Transverse colon (tissue), 4 donors: ENCODE data around the gene WNT10A. TPM values are rescaled to one million over a fixed set of nuclear protein-coding genes. Genes with fewer than 3 reads are reported as not detected.

Experiments used
- DNase-seq: peaks from one replicate; pipeline ENCODE4 v3.0.0-alpha.2; 2019
- H3K27ac ChIP-seq, 4 donors: fragments of 200-600 bp; sonication (generic); 2 replicates each; pipeline ENCODE4 v1.5.1; 2016 to 2018; ENCODE audit warnings: inconsistent platforms in 4 of 4
- H3K27me3 ChIP-seq: fragments of 200-600 bp; sonication (generic); 2 replicates; pipeline ENCODE4 v1.5.1; 2017; ENCODE audit warnings: inconsistent platforms
- H3K36me3 ChIP-seq, 4 donors: fragments of 200-600 bp; sonication (generic); 2 replicates each; pipeline ENCODE4 v1.5.1; 2017 to 2019; ENCODE audit warnings: inconsistent platforms in 4 of 4
- H3K4me1 ChIP-seq, 4 donors: fragments of 200-600 bp; sonication (generic); 2 replicates each; pipeline ENCODE4 v1.5.1; 2017 to 2020; ENCODE audit warnings: inconsistent platforms in 4 of 4
- H3K4me3 ChIP-seq, 4 donors: fragments of 200-600 bp; sonication (generic); 1 replicate in 1 of 4; 2 replicates in 3 of 4; pipeline versions ENCODE4 v1.5.1 to v1.6.1; 2017 to 2019; ENCODE audit warnings: inconsistent platforms in 4 of 4
- H3K9me3 ChIP-seq, 2 donors: fragments of 200-600 bp; sonication (generic); 2 replicates each; pipeline ENCODE4 v1.5.1; 2017 to 2019; ENCODE audit warnings: inconsistent platforms in 2 of 2
- CTCF ChIP-seq, 5 experiments: fragments of 200-600 bp in 3 of 5; fragments of 450-650 bp in 2 of 5; sonication (generic) in 3 of 5; IDR thresholded peaks; 1 replicate in 2 of 5; 2 replicates in 3 of 5; pipeline ENCODE4 v1.5.1; 2016 to 2017; ENCODE audit warnings: antibody characterized with exemption in 5 of 5, inconsistent platforms in 3 of 5, mild to moderate bottlenecking in 2 of 5, moderate library complexity in 1 of 5
- EP300 ChIP-seq: sonication (generic); formaldehyde crosslinking; IDR thresholded peaks from one replicate; pipeline ENCODE4 v1.6.1; 2017; ENCODE audit warnings: antibody characterized with exemption, low read depth
- POLR2A ChIP-seq: fragments of 450-650 bp; IDR thresholded peaks from one replicate; pipeline ENCODE4 v1.6.1; 2016; ENCODE audit warnings: antibody characterized with exemption, mild to moderate bottlenecking, moderate library complexity
- POLR2AphosphoS5 ChIP-seq, 3 donors: sonication (generic); formaldehyde crosslinking; IDR thresholded peaks; one replicate each; pipeline ENCODE4 v1.6.1; 2016; ENCODE audit warnings: antibody characterized with exemption in 3 of 3
- WGBS, 2 donors: methylation state at CpG; one replicate each; pipeline ENCODE4 v1.1.5; 2018; ENCODE audit warnings: low coverage in 1 of 2; 5-methylcytosine and 5-hydroxymethylcytosine counted together
- in situ Hi-C, 4 donors: fragments of 200-750 bp; cut with MboI; loops; one replicate each; pipeline versions ENCODE4 v1.15.0 to v1.15.1; 2017; ENCODE audit warnings: low sequenced_read_pairs in 3 of 4, low pct_ligation_motif_present in 1 of 4, low pct_unique_long_range_greater_than_20kb in 1 of 4
- intact Hi-C: fragments of 100-400 bp; cut with DNase I; formaldehyde crosslinking; loops from one replicate; pipeline ENCODE4 v1.15.1; 2023; ENCODE audit warnings: low total_unique reads
- total RNA-seq, 4 donors: library from RNA; depleted of rRNA; stranded (reverse); fragments of >200 nt; gene quantifications; one replicate each; pipeline ENCODE4 v1.1.0, GENCODE V29; 2016

The WNT10A gene
- total RNA-seq, 4 donors from 2014 or later: 0.27 to 1.6 TPM; not detected in 2

- peaks cover 19 to 42% (median 32%) of the 10 kb centered on the region in 4 donors for H3K4me1 ChIP-seq
- no peak overlapping the region for H3K4me3 ChIP-seq
- WGBS, 2 donors: 29 to 70% methylated on average over 2 to 8 of the region's 8 CpGs
- no peaks in the 10 kb centered on the region for H3K36me3 ChIP-seq
- H3K27ac ChIP-seq: peak overlapping the region in 2 of 4 donors; percentile 28 to 64
- in situ Hi-C loops (no loop called here), intact Hi-C loops (no loop called here)
- TF ChIP-seq POLR2A: no peak
- TF ChIP-seq CTCF (IDR thresholded peaks at IDR 0.05): no peak
- no peak for TF ChIP-seq POLR2AphosphoS5 (IDR thresholded peaks at IDR 0.05)
- no peak for TF ChIP-seq EP300
- H3K9me3 ChIP-seq: no peaks in the 10 kb centered on the region
- no peak for DNase-seq
- H3K27me3 ChIP-seq: peaks cover 94% of the 10 kb centered on the region
Observed at GRCh38 chr2:218895759-218896500, 15.3 kb downstream of the WNT10A start.

DNA sequence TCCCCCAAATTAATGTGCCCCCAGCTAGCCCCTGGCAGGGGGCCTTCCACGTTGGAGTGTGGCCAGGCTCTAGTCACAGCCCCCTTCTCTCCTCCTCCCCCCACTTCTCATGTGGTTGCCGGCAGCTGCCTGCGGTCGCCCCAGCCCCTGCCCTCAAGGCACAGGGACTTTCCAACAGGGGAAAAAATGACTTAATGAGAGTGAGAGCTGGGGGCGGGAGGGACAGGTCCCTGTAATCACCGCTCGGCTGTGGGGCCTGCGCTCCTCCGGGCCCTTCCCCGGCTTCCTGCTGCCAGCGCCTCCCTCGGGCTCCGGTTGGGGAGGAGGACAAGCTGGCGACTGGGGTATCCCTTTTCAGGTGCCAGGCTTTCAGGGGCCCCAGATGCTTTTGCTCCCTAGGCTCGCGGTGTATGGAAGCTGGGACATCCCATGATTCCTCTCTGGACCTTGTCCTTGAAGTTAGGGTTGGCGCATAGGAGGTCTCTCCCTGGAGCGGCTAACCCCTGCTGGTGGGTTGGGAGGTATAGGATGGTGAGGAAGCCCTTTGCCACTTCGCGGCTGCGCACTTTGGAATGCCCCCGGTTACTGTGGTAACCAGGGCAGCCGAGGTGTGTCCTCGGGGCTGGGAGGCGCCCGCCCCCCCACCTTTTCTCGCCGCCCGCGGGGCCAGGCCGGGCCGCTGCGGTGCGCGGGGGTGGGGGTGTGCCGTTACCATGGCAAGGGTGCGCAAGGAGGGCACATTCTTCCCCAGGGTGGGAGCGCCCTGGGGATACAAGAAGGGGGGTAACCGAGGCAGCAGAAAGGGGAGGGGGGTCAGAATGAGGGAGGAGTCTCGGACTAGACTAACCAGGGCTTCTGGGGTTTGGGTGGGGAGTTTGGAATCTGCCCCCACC lies 16.1 kb downstream of the WNT10A start:
- no peaks in the 10 kb centered on the region for H3K9me3 ChIP-seq
- intact Hi-C loops (no loop called here), in situ Hi-C loops (no loop called here)
- DNase-seq: peak; percentile 67
- peaks cover 95% of the 10 kb centered on the region for H3K27me3 ChIP-seq
- peaks cover 19 to 42% (median 32%) of the 10 kb centered on the region in 4 donors for H3K4me1 ChIP-seq
- H3K4me3 ChIP-seq: peak overlapping the region in 2 of 4 donors; percentile 0 to 16
- 4% methylated on average over 34 of the region's 40 CpGs; no CpG with 5 or more reads in 1 of the 2 donors for WGBS, 2 donors
- peak overlapping the region in 2 of 4 donors; percentile 28 to 64 for H3K27ac ChIP-seq
- no peaks in the 10 kb centered on the region for H3K36me3 ChIP-seq
- TF ChIP-seq POLR2A: no peak
- no peak for TF ChIP-seq POLR2AphosphoS5 (IDR thresholded peaks at IDR 0.05)
- no peak for TF ChIP-seq EP300
- TF ChIP-seq CTCF (IDR thresholded peaks at IDR 0.05): no peak

- H3K27me3 ChIP-seq: peaks cover 97% of the 10 kb centered on the region
- intact Hi-C loops (no loop called here), in situ Hi-C loops (no loop called here)
- H3K4me1 ChIP-seq: peaks cover 19 to 39% (median 30%) of the 10 kb centered on the region in 4 donors
- TF ChIP-seq POLR2AphosphoS5 (IDR thresholded peaks at IDR 0.05) (no peak), POLR2A (no peak), EP300 (no peak), CTCF (IDR thresholded peaks at IDR 0.05) (no peak)
- peak overlapping the region in 1 of 4 donors; percentile 16 for H3K4me3 ChIP-seq
- no peaks in the 10 kb centered on the region for H3K36me3 ChIP-seq
- WGBS, 2 donors: 4% methylated on average over 16 of the region's 34 CpGs; no CpG with 5 or more reads in 1 of the 2 donors
- H3K9me3 ChIP-seq: no peaks in the 10 kb centered on the region
- peak overlapping the region in 2 of 4 donors; percentile 24 to 64 for H3K27ac ChIP-seq
- no peak for DNase-seq
Observed at GRCh38 chr2:218897394-218898108, 16.9 kb downstream of the WNT10A start.
